ENCODE data around the gene DDR1.
"Not testable (repeated sequence)": the region's sequence is repeated elsewhere in the genome, so short reads cannot be mapped to it uniquely, and the experiment has no call there.

The DDR1 gene

DNA sequence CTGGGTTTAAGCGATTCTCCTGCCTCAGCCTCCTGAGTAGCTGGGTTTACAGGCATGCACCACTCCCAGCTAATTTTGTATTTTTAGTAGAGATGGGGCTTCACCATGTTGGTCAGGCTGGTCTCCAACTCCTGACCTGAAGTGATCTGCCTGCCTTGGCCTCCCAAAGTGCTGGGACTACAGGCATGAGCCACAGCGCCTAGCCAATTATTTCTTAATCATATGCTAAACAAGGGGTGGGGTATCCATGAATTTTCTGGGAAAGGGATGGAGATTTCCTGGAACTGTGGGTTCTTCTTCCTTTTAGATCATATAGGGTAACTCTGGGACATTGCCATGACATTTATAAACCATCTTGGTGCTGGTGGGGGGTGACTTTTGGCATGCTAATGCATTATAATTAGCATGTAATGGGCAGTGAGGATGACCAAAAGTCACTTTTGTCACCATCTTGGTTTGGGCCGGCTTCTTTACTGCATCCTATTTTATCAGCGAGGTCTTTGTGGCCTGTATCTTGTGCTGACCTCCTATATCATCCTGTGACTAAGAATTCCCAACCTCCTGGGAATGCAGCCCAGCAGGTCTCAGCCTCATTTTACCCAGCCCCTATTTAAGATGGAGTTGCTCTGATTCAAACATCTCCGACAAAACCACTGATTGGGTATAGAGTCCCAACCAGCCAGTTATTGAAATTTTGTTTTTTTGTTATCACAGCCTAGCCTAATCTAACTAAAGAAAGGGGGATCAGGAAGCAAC, 29.9 kb upstream of the DDR1 start:
- DNase-seq = no peak

DNA sequence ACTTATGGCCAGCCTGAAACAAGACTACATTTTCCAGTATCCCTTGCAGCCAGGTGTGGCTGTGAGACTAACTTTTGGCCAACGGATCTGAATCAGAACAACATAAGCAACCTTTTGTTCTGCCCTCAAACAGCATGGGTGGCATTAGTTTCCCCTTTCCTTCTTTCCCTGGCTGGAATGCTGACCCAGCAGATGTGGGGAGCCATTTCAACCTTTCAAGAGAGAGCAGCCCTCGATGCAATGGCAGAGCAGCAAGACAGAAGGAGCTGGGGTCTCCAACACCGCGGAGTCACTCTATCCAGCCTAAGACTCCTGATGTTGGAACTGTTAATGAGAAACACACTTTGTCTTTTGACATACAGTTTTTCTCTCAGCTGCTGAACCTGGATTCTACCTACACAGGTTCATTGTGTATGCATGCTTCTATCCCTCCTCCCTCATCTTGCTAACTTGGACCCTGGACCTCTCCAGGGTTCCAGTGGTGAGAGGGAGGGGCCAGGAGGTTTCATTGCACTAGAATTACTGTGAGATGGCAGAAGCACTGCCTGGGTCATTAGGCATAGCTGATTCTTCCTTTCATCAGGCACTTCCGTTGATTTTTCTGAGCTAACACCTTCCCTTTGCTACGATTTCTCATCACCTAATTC, 28.8 kb upstream of the DDR1 start:
- no peak for DNase-seq

DNA sequence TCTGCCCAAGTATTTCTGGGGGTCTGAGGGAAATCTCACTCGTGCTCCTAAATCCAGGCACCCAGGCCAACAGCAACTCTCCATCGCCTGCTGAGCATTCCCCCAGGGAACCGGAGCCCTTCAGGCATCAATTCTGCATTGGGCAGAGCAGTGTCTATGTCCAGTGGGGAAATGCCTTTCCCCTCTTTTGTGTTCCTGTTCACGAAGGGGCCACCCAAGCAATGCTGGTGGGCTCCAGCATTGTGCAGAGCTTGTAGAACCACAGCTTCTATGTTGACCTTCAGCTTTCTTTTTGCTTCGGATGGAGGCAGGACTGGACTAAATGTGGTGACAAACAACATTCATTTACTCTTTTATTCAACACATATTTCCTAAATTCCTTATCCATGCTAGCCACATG, 27.2 kb upstream of the DDR1 start:
- no peak for DNase-seq

DNA sequence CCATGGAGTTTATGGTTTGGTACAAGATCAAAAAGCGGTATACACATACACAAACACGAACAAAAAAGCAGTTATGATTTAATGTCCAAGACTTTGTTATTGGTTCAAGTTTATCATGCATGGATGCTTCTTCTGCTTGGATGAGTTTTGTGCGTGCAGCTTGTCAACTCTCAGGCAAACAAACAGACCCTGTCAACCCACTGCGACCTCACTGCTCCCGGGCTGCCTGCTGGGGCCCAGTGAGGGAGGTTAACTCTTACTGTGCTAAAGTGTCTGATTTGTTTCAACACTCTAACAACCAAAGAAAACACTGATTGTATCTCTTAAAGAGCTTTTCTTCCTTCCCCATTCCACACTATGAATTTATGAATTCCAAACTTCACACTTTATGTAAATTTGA, 26.8 kb upstream of the DDR1 start:
- DNase-seq = no peak

DNA sequence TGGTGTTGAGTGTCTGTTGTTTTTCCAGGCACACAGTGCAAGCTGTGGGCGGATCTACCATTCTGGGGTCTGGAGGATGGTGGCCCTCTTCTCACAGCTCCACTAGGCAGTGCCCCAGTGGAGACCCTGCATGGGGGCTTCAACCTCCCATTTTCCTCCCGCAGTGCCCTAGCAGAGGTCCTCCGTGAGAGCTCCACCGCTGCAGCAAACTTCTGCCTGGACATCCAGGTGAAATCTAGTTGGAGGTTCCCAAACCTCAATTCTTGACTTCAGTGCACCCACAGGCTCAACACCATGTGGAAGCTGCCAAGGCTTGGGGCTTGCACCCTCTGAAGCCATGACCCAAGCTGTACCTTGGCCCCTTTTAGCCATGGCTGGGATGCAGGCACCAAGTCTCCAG, 24.6 kb upstream of the DDR1 start:
- not testable (repeated sequence) for DNase-seq

DNA sequence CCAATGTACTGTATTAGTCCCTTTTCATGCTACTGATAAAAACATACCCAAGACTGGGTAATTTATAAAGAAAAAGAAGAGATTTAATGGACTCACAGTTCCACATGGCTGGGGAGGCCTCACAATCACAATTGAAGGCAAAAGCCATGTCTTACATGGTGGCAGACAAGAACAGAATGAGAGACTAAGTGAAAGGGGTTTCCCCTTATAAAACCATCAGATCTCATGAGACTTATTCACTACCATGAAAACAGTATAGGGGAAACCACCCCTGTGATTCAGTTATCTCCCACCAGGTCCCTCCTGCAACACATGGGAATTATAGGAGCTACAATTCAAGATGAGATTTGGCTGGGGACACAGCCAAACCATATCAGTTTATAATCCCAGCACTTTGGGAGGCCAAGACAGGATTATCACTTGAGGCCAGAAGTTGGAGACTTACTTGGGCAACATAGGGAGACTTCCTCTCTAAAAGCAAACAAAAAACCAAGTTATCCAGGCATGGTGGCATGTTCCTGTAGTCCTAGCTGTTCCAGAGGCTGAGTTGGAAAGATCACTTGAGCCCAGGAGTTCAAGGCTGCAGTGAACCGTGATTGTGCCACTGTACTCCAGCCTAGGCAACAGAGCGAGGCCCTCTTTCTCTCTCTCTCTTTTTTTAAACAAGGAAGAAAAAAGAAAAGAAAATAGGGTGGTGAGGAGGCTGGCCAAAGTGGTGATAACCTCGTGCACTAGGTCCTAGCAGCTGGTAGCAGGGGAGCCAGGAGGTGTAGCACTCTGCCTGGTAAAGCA, 22.9 kb upstream of the DDR1 start:
- peak; percentile 52 for DNase-seq

DNA sequence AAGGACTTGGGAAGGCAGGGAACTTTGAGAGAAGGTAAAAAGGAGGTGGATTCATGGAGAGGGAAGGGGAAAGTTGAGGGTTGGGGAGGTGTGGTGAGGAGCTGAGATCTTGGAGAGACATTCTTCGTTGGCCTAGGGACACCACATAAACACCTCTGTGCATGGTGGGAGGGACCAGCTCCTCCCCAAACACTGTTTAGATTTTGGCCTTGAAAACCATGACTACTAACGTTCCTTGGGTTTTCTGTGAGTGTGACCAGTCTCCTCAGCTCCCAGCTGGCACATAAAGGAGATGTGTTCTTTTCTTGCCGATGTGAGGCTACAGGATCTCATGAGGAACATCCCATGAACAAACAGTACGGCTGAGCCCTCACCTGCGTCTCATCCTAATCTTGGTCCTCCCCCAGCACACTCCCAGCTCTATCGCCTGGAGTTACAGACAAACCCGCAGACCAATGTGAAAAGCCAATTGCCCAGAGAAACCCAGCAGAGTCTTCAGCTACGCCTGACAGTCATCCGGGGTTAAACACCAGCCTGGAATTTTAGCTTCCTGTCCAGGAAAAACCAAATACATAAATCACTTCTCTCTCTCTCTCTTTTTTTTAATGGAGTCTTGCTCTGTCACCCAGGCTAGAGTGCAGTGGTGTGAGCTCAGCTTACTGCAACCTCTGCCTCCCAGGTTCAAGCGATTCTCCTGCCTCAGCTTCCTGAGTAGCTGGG, 22.0 kb upstream of the DDR1 start:
- no peak for DNase-seq

DNA sequence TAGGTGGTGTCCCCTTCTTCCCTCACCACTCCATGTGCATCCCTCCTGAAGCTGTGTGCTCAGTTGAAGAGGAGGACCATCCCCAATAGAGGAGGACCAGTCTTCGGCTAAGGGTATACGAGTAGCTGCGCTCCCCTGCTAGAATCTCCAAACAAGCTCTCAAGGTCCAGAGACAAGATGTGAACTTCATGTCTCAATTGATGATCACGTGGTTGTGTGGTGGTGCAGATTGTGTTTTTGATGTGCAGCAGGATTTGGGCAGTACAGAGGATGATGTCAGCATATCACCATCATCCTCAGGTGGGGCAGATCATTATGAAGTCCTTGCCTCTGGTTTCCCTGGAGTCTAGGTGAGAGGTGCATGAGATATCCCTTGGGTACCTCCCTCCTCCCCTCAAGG, 20.0 kb upstream of the DDR1 start:
- DNase-seq = no peak

DNA sequence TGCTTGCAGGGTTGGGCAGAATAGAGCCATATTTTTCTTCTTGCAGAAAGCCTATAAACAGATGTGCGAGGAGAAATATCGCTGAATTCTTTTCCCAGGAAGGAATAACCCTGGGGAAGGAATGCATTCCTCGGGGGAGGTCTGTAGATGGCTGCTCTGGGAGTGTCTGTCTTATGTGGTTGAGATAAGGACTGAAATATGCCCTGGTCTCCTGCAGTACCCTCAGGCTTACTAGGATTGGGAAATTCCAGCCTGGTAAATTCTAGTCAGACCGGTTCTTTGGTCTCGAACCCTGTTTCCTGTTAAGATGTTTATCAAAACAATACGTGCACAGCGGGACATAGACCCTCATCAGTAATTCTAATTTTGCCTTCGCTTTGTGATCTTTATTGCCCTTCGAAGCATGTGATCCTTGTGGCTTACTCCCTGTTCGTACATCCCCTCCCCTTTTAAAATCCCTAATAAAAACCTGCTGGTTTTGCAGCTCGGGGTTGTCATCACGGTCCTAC, 15.0 kb upstream of the DDR1 start:
- DNase-seq = not testable (repeated sequence)

DNA sequence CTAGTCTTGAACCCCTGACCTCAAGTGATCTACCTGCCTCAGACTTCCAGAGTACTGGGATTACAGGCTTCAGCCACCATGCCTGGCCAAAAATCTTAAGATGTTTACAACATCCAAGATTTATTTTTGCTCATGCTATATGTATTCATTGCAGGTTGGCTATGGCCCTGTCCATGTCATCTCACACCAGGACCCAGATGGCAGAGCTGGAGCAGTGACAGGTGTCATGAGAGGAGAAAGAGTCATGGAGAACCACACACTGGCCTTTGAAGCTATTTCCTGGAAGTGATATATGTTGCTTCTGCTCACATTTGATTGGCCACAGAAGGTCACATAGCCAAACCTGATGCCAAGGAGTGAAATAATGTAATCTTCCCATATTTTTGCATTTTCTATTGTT, 13.8 kb upstream of the DDR1 start:
- no peak for DNase-seq

DNA sequence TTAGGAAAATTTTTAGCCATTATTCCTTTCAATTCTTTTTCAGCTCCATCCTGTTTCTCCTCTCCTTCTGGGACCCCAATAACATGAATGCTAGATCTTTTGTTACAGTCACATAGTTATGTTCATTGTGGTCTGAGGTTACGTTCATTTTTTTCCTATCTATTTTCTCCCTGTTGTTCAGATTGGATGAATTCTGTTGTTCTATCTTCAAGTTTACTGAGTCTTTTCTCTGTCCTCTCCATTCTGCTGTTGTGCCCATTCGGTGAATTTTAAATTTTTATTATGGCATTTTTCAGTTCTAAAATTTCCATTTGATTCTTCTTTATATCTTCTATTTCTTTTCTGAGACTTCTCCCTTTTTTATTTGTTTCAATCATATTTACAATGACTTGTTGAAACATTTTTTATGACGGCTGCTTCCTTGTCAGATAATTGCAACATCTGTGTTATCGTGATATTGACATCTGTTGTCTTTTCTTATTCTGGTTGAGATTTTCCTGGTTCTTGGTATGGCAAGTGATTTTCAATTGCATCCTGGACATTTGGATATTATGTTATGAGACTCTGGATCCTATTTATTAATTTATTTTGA, 12.6 kb upstream of the DDR1 start:
- no peak for DNase-seq

DNA sequence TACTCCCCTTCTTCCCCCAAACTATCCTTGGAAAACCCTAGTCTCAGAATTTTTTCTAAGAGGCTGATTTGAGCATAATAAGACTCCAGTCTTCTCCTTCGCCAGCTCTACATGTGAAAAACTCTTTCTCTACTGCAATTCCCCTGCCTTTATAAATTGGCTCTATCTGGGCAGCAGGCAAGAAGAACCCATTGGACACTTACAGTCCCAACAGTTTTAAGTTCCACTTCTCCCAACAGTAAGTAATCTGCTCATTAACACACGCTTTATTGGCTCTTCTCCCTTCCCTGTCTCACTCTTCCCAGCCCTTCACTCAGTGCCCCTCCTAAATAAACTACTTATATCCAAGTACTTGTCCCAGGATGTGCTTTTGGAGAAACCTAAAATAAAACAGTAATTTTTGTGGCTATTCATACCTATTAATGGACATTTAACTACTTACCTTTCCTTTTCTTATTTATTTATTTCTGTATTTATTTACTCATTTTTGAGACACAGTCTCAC, 11.1 kb upstream of the DDR1 start:
- no peak for DNase-seq

DNA sequence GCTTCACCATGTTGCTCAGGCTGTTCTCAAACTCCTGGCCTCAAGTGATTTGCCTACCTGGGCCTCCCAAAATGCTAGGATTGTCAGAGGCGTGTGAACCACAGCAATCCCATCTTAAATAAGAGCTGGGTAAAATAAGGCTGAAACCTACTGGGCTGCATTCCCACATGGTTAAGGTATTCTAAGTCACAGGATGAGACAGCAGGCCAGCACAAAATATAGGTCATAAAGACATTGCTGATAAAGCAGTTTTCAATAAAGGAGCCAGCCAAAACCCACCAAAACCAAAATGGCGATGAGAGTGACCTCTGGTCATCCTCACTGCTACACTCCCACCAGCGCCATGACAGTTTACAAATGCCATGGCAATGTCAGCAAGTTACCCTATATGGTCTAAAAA, 10.5 kb upstream of the DDR1 start:
- not testable (repeated sequence) for DNase-seq

DNA sequence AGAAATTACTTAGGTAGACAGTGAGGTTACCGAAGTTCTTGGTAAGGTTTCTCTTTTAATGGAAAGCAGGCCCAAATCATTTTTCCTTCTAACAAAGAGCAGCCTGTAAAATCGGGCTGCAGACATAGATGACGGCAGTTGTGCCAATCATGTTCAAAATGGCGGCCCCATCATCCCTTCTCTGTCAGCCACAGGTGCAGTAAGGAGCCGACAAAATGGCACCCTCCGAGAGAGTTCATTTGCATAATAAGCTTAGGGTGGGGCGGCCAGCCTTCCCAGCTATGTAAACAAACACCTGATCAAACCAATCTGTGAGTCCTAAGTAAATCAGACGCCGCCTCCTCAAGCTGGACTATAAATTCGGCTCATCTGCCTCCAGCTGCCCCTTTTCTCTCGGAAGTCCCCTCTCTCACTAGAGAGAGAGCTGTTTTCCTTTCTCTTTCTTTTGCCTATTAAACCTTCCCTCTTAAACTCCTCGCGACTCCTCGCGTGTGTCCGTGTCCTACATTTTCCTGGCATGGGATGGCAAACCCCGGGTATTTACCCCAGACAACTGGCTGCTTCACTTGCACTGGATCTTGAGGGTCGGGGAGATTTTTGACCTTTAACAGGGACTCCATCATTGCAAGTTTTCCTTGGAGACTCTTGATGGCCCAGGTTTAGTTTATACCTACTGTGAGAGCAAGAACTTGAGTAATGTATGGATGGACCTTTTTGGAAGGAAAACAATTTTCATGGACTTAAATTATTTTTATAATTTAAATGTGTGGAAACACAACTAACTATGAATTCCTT, 8.9 kb upstream of the DDR1 start:
- DNase-seq = no peak

DNA sequence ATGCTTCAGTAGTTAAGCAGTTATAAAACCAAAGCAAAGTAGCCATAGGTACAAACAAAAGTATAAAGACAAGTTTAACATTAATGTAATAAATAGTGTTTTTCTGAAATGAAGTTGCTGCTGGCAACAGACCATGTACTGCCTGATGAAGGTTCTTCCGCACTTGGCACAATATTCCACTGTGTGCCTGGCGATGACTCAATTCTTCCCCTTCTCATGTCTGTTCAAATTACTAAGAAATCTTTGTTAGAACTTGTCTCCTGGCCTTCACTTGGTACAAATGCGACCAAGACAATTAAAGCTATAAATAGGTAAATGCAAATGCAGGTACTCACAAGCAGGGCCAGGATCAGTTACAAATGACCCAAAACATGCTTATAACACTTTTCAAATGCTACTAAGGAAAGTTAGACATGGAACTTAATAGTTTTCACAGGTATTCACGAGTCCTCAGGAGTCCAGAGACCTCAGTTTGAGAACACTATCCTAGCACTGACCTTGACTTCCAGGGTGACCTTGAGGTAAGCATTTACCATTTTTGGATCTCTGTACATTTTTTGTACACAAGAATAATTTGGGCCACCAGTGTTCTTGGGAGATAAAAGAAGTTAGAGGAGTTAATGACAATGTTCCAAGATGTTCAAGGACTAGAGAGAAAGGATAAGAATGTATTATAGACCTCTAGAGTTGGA, 8.1 kb upstream of the DDR1 start:
- DNase-seq = peak; percentile 11

DNA sequence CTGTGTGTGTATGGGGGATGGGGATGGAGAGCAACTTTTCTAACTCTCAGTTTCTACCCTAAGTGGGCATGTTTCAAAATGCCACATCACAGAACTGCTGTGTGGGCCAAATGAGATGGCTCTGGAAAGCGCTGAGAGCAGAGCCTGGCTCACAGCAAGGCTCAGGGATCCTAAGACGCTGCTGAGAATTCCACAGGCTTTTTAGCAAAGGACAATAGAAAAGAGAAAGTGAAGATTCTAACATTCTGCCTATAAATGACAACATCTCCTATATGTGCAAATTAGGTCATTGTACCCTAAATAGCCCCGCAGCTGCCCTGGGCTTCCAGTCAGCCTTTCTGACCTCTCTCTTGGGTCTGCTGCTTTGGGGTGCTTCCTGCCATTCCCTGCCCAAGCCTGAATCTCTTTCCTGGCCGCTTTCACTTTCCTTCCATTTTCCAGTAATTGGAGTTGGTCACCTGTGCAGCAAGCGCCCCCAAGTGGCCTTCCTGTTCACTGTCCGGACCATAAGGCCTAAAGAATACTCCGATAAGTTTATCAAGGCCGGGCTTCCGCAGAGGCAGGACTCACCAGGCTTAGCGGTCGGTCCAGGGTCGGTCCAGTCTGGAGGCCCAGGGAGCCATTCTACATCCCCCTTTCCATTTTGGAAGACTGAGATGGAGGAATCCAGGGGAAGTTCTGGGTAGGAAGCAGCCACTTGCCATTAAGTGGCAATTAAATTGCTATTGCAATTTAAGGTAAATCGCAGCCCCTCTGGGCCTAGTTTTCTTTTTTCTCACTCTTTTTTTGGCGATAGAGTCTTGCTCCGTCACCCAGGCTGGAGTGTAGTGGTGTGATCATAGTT, 6.7 kb upstream of the DDR1 start:
- peak; percentile 87 for DNase-seq

DNA sequence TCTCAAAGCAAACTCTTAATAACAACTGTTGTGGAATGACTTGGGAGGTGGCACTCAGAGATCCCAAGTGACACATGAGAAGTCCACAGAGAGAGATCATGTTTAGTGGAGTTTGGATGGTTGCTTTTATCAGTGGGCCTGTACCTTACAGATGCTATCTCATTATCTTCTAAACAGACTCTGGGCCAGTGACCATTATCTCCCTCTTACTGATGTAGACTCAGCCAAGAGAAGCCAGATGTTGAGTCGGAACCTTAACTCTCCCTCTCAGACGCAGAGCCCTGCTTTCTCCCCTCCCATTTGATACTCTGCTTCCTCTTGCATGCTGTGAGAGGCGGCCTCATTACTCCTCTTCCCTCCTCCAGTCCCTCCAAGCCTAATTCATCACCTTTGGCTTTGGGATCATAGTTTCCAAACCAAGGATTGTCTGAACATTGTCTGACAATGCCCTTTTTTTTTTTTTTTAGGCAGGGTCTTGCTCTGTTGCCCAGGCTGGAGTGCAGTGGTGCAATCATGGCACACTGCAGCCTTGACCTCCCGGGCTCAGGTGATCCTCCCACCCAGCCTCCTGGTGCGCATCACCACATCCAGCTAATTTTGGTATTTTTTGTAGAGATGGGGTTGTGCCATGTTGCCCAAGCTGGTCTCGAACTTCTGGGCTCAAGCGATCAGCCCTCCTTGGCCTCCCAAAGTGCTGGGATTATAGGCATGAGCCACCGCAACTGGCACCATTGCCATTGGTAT, 4.5 kb upstream of the DDR1 start:
- DNase-seq = no peak

DNA sequence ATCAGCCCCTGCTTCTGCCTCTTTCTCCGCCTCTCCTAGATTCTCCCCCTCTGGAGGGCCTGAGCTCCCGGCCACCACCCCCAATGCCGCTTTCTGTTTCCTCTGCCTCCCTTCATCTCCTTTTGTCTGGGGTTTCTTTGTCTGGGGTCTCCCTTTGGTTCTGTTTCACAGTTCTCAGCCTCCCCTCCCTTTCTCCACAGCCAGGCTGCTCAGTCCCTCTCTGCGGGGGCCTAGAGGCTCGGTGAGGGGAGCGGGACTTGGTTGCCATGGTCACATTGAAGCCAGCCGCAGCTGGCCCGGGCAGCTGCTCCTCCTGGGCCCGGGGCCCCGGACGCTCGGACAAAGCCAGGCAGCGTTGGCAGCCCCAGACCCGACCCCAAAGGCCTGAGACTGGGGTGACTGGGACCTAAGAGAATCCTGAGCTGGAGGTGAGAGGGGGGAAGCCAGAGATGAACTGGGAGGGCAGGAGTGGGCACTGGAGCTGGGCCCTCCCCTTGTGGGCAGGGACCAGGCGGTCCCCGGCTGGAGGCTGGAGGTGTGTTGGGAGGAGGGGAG, 3.5 kb upstream of the DDR1 start:
- DNase-seq = no peak

Measured in inflammatory macrophage treated with lipopolysaccharide for 4 hours (primary cell).